Measurements from ENCODE around the gene COL18A1. TPM values are rescaled to one million over a fixed set of nuclear protein-coding genes. Genes with fewer than 3 reads are reported as not detected.
A peak's percentile ranks its signal among the peaks of the same experiment; 100 is the strongest.
"Not testable (repeated sequence)": the region's sequence is repeated elsewhere in the genome, so short reads cannot be mapped to it uniquely, and the experiment has no call there.

COL18A1 gene
- total RNA-seq, 1 experiment from 2014 or later = 353 TPM

GRCh38 chr21:45554477-45555175 is 149.7 kb downstream of the COL18A1 start:
- peak; percentile 68 for DNase-seq (ENCODE audit: low spot score)
- in situ Hi-C loops (cut with HindIII; ENCODE audit: low sequenced_read_pairs) = no loop called here

DNA sequence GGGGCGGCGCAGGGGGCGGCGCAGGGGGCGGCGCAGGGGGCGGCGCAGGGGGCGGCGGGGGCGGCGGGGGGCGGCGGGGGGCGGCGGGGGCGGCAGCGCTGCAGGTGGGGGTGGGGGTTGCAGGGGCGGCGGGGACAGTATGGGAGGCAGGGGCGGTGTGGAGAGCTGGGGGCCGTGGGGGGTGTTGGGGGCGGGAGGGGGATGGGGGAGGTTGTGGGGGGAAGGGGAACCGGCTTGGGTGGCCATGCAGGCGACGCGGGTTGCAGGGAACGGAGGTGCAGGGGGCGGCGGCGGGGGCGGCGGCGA is 150.2 kb downstream of the COL18A1 start:
- no peak for DNase-seq (ENCODE audit: low spot score)
- in situ Hi-C loops (cut with HindIII; ENCODE audit: low sequenced_read_pairs) = no loop called here

DNA sequence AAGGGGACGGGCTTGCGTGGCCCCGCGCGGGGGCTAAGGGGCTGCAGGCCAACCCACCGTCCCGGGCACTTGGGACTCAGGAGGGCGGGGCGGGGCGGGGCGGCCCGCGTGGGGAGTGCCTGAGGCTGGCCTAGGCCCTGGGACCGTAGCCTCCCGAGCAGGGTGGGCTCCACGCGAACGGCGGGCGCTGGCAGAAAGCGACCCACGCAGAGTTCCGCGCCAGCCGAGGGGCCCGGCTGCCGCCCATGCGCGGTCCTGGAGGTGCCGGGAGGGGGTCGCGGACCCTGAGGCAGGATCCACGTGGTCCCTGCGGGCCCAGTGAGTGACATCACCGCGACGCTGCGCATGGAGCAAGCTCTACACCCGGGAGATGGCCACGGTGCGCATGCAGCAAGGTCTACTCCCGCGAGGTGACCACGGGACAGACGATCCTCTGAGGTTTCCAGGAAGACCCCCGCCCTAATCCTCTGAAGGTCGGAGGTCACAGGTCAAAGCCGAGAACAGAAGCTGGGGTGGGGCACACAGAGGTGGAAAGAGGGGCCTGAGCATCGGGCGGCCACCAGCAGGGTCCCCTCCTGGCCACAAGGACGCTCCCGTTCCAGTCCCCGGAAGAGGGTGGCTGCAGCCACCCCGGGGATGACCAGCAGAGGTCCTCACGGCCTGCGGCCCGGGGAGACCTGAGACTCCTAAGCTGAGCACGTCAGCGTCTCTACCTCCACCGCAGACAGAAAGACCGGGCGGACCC is 150.8 kb downstream of the COL18A1 start:
- peak; percentile 79 for DNase-seq (ENCODE audit: low spot score)
- in situ Hi-C loops (cut with HindIII; ENCODE audit: low sequenced_read_pairs) = no loop called here

- in situ Hi-C loops (cut with HindIII; ENCODE audit: low sequenced_read_pairs) = no loop called here
- DNase-seq (ENCODE audit: low spot score) = no peak
Observed at GRCh38 chr21:45556302-45556644, 151.3 kb downstream of the COL18A1 start.

DNA sequence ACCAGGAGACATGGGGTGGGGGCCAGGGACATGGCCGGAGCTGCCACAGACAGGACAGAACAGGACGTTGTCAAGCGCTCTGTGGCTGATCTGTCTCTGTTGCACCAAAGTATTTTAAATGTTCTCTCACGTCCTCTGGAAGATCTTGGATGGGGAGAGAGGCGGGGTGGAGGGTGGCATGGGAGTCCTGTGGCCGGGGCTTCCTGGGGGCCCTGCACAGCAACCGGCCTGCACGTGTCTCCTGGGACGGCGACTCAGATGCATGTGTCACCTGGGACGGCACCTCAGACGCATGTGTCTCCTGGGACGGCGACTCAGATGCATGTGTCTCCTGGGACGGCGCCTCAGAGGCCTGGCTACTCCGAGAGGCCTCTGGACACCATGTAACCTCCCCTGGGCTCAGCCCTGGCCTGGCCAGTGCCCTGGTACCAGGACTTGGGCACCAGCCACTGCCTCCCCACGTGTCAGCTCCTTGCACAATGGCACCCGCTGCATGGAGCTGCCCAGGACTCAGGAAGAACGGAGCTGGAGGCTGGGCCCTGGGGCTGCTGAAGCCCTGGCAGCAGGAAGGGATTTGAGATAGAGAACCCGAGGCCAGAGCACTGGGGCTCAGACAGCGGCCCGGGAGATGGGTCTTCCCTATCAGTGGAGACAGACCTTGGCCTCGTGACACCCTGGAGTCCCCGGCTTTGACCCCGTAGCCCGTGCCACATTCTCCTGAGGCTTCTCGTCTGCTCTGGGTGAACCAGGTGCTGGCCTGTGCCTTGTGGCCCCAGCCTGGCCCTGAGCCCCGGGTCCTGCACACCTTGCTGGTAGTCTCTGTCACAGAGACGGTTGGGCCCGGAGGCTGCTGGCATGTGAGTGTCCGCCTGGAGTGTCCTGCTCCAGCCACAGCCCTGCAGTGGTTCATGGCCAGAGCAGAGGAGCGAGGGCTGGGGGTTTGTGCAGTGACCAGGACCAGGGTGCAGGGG is 152.0 kb downstream of the COL18A1 start:
- DNase-seq (ENCODE audit: low spot score) = no peak
- in situ Hi-C loops (cut with HindIII; ENCODE audit: low sequenced_read_pairs) = no loop called here

DNA sequence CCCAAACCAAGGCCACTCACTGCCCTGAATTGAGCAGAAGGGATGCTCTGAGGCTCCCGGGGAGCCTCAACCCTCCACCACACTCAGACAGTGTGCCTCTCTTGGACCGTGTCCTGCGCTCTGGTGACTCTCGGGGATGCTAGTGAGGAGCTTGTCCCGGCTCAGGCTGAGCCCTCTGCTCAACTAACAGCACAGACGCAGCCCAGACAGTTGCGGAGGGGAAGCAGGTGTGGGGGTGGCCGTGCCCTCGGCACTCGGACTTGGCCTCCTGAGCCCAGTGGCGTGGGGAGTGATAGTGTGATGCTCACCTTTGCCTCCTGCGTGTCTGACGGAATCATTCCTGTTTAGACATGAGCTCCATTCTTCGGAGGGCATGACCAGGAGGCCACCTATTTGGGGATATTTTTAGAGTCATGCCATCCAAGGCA is 152.7 kb downstream of the COL18A1 start:
- no peak for DNase-seq (ENCODE audit: low spot score)
- in situ Hi-C loops (cut with HindIII; ENCODE audit: low sequenced_read_pairs) = no loop called here

GRCh38 chr21:45558044-45558721 is 153.2 kb downstream of the COL18A1 start:
- in situ Hi-C loops (cut with HindIII; ENCODE audit: low sequenced_read_pairs) = no loop called here
- DNase-seq (ENCODE audit: low spot score) = no peak

- in situ Hi-C loops (cut with HindIII; ENCODE audit: low sequenced_read_pairs) = no loop called here
- DNase-seq (ENCODE audit: low spot score) = no peak
Observed at GRCh38 chr21:45559216-45560105, 154.5 kb downstream of the COL18A1 start.

DNA sequence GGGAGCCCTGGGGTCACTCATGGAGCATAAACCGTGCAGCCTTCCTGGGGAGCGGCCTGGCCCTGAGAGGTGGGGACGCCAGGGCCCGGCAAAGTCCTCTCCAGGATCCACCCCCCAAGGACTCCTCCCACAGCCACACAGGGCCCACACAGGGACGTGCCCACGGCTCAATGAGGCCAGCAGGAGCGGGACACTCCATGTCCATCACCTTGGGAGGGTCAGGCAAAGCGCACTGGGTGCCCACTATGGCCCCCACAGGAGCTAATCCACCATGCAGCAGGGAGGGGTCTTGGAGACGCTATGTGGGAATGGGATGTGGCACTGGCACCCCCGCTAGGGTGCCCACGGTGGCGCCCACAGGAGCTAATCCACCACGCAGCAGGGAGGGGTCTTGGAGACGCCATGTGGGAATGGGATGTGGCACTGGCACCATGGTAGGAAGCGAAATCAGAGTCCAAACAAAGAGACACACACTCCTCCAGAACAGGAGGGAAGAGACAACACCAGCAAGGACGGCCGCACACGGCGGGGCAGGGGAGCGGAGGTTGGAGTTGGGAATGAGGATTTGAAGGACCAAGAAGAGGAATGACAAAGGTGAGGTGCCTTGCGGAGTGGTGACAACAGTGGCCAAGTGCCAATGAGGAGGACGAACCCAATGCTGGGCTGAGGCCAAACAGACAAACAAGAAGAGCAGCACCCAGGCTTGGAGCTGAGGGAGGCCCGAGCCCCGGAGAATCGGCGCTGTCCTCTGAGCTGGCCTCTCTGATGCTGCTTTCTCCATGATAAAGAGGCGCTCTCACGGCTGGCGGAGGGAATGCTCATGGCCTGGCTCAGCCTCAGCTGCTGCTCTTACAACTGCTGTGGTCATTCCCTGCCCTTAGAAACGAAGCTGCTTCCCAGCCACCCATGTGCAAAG is 155.4 kb downstream of the COL18A1 start:
- DNase-seq (ENCODE audit: low spot score) = no peak
- in situ Hi-C loops (cut with HindIII; ENCODE audit: low sequenced_read_pairs) = no loop called here

- in situ Hi-C loops (cut with HindIII; ENCODE audit: low sequenced_read_pairs); DNase-seq (ENCODE audit: low spot score): not testable (repeated sequence)
Observed at GRCh38 chr21:45561241-45561640, 156.3 kb downstream of the COL18A1 start.

DNA sequence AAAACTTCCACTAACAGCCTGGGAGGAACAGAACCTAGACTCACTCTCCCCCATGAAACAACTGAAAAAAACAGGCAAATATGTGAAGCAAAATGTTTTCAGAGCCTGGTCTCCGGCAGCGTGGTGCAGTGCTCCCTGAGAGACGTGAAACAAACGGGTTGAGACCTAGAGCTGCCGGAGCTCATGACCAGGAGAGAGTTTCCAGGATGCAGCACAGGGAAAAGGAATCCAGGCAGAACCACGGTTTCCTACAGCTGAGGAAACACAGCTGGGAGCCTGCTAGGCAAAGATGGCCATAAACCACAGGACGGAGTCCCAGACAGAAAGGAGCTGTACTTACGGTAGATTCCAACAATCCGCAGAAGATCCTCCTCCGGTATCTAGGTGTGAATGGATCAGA is 157.4 kb downstream of the COL18A1 start:
- in situ Hi-C loops (cut with HindIII; ENCODE audit: low sequenced_read_pairs) = no loop called here
- DNase-seq (ENCODE audit: low spot score) = no peak

GRCh38 chr21:45562965-45563364 is 158.0 kb downstream of the COL18A1 start:
- no peak for DNase-seq (ENCODE audit: low spot score)

More at GRCh38 chr21:45562965-45563364, 158.0 kb downstream of the COL18A1 start:
- in situ Hi-C loops (cut with HindIII; ENCODE audit: low sequenced_read_pairs) = no loop called here

Other genes with a start within 250 kb of the COL18A1 start
- 12.6 and 25.5 TPM in 2 replicates for gene POFUT2, start 117.3 kb upstream of the COL18A1 start, total RNA-seq (2014; rRNA removed; shearing (Covaris generic))
- 15.4 and 15.9 TPM in 2 replicates for gene SLC19A1, start 137.3 kb downstream of the COL18A1 start, total RNA-seq (2014; rRNA removed; shearing (Covaris generic))
- gene PCBP3, start 238.6 kb downstream of the COL18A1 start, total RNA-seq (2014; rRNA removed; shearing (Covaris generic)) = 1.7 and 4.0 TPM in 2 replicates